ENCODE measurements around the gene ZAR1L. TPM values are rescaled to one million over a fixed set of nuclear protein-coding genes. Genes with fewer than 3 reads are reported as not detected.

ZAR1L gene
- total and polyA plus RNA-seq, 2 of the 4 experiments (the other 2 are of a cell fraction): not detected

DNA sequence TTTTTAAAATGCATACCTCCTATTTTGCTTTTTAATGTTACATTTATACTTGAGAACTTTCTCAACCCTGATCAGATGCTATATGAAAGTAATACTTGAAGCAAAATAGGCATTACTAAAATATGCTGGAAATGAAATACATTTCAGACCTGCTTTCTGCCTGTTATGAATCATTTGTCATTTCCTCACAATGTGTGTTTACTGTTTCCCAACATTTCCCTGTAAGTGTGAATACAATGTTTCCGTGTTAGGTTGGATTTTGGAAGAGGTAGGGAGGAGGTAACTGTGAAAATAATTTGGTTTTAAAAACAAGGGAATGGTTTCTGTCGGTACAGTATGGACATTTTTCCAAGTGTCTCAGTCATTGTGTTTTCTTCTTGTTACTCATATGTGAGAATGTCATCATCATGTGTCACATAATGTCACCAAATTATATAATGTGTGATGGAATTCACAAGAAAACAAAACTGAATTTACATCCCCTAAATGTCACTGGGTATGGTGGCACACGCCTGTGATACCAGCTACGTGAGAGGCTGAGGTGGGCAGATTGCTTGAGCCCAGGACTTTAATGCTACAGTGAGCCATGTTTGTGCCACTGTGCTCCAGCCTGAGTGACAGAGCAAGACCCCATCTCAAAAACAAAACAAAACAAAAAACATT, 43.0 kb downstream of the ZAR1L start:
- H3K9ac ChIP-seq (ENCODE audit: low read depth, low read length): no peak overlapping the region
- H4K91ac ChIP-seq (ENCODE audit: insufficient read depth, low read depth, low read length): no peak overlapping the region
- no TSS peak for BruUV-seq (replicated peaks)
- CTCF ChIA-PET: no interaction called here
- H3K27ac ChIP-seq (ENCODE audit: insufficient read depth, low read length): no peak overlapping the region
- H3K27me3 ChIP-seq (ENCODE audit: control insufficient read depth, insufficient read depth, low read length): no peaks in the 10 kb centered on the region
- H3K4ac ChIP-seq (ENCODE audit: low read depth, low read length): no peak overlapping the region
- H3K4me2 ChIP-seq (ENCODE audit: low read depth, low read length): no peak overlapping the region
- no peaks in the 10 kb centered on the region for H3K79me1 ChIP-seq (ENCODE audit: low read depth in 1 of 2, low read length in 2 of 2)
- H3K9me1 ChIP-seq (ENCODE audit: insufficient read depth, low read length): peaks cover 13% of the 10 kb centered on the region
- H3K56ac ChIP-seq (ENCODE audit: extremely low read depth, insufficient read depth, low read length): no peak overlapping the region
- POLR2A ChIA-PET (ENCODE audit: unreplicated experiment): no interaction called here
- H2BK15ac ChIP-seq (ENCODE audit: low read depth, low read length): no peak overlapping the region
- H4K8ac ChIP-seq (ENCODE audit: low read depth in 2 of 2, low read length in 2 of 2): no peak overlapping the region
- no peak overlapping the region for H2AFZ ChIP-seq (replicated peaks; ENCODE audit: low read length, poor library complexity)
- no peak overlapping the region for H2AK5ac ChIP-seq (ENCODE audit: low read depth, low read length)
- H4K20me1 ChIP-seq (ENCODE audit: insufficient read depth, low read length): no peaks in the 10 kb centered on the region
- no peak overlapping the region for H4K5ac ChIP-seq (ENCODE audit: low read depth, low read length)
- 100% methylated on average over 1 of the region's 4 CpGs; no CpG with 5 or more reads in 1 of the 2 experiments for WGBS, 2 experiments (ENCODE audit: extremely low coverage in 2 of 2, insufficient read length in 1 of 2)
- no peak overlapping the region for H2BK120ac ChIP-seq (ENCODE audit: low read depth, low read length)
- H3K9me3 ChIP-seq (ENCODE audit: control insufficient read depth, insufficient read depth, low read length): no peaks in the 10 kb centered on the region
- in situ Hi-C loops (cut with MboI; ENCODE audit: low sequenced_read_pairs): no loop called here
- peaks cover 20% of the 10 kb centered on the region for H3K36me3 ChIP-seq (ENCODE audit: control insufficient read depth, insufficient read depth, low read length)
- H2AK9ac ChIP-seq (replicated peaks; ENCODE audit: low read depth, low read length, poor library complexity): no peak overlapping the region
- H2BK20ac ChIP-seq (ENCODE audit: low read depth, low read length): no peak overlapping the region
- no peak for DNase-seq
- no peak overlapping the region for H2BK5ac ChIP-seq (ENCODE audit: low read depth, low read length, poor library complexity, severe bottlenecking)
- dilution Hi-C loops (cut with HindIII; ENCODE audit: low sequenced_read_pairs, unreplicated experiment): no loop called here
- H3K14ac ChIP-seq (replicated peaks; ENCODE audit: low read depth, low read length): no peak overlapping the region
- no peak overlapping the region for H3K18ac ChIP-seq (ENCODE audit: low read depth, low read length)
- no peak for ATAC-seq (ENCODE audit: low read depth)
- intact Hi-C loops (cut with micrococcal nuclease): no loop called here
- TF ChIP-seq BHLHE40 (IDR thresholded peaks at IDR 0.05; ENCODE audit: low read depth, low read length) (no peak), CEBPB (IDR thresholded peaks at IDR 0.05; ENCODE audit: low read depth, low read length) (peak; percentile 26; the same call in 1 of the 2 replicates)
- H3K4me3 ChIP-seq (ENCODE audit: insufficient read depth, low read depth, low read length): no peak overlapping the region
- H3K23ac ChIP-seq (ENCODE audit: low read depth, low read length): no peak overlapping the region
- no peaks in the 10 kb centered on the region for H3K4me1 ChIP-seq (ENCODE audit: control insufficient read depth, insufficient read depth, low read length)
